NB4 (cell line): ENCODE results near the gene NUTF2.

ENCODE experiments used
- CTCF ChIP-seq: IDR thresholded peaks from one replicate; pipeline ENCODE4 v1.5.1; 2012; ENCODE audit warnings: low read depth, low read length
- MAX ChIP-seq: IDR thresholded peaks from 2 replicates; pipeline ENCODE4 v1.6.1; 2011; ENCODE audit warnings: low read depth, low read length
- MYC ChIP-seq: IDR thresholded peaks from 2 replicates; pipeline ENCODE4 v1.6.1; 2011; ENCODE audit warnings: low read depth, low read length
- POLR2A ChIP-seq: IDR thresholded peaks from 2 replicates; pipeline ENCODE4 v1.6.1; 2011; ENCODE audit warnings: mild to moderate bottlenecking; ENCODE audit not compliant: insufficient read length; ENCODE audit errors: extremely low read depth

GRCh38 chr16:67888331-67888730 lies 41.6 kb downstream of the NUTF2 start:
- no peak for TF ChIP-seq CTCF
- TF ChIP-seq POLR2A, result no peak
- TF ChIP-seq MAX, result no peak
- TF ChIP-seq MYC, result no peak
